22Rv1 (cell line): ENCODE results near the gene C12orf75.

Experiments
- ZFX ChIP-seq: fragments of 450-650 bp; IDR thresholded peaks from 2 replicates; pipeline ENCODE4 v1.6.1; 2017; ENCODE audit warnings: antibody characterized with exemption, borderline replicate concordance
- TF ChIP-seq, protein P1 (sequence below): fragments of 450-650 bp; IDR thresholded peaks from 2 replicates; pipeline ENCODE4 v1.5.1; 2017; ENCODE audit warnings: mild to moderate bottlenecking

GRCh38 chr12:105374303-105374702 is 43.8 kb downstream of the C12orf75 start:
- TF ChIP-seq, protein P1, sequence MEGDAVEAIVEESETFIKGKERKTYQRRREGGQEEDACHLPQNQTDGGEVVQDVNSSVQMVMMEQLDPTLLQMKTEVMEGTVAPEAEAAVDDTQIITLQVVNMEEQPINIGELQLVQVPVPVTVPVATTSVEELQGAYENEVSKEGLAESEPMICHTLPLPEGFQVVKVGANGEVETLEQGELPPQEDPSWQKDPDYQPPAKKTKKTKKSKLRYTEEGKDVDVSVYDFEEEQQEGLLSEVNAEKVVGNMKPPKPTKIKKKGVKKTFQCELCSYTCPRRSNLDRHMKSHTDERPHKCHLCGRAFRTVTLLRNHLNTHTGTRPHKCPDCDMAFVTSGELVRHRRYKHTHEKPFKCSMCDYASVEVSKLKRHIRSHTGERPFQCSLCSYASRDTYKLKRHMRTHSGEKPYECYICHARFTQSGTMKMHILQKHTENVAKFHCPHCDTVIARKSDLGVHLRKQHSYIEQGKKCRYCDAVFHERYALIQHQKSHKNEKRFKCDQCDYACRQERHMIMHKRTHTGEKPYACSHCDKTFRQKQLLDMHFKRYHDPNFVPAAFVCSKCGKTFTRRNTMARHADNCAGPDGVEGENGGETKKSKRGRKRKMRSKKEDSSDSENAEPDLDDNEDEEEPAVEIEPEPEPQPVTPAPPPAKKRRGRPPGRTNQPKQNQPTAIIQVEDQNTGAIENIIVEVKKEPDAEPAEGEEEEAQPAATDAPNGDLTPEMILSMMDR: no peak
- TF ChIP-seq ZFX: no peak
